Measurements from ENCODE around the gene TICRR. TPM values are rescaled to one million over a fixed set of nuclear protein-coding genes. Genes with fewer than 3 reads are reported as not detected.

Gene TICRR
- total and polyA plus RNA-seq, 2 of the 13 experiments (the other 11 are each of a cell fraction or from before 2014, with no cell fraction given): 4.1 to 14.3 TPM

GRCh38 chr15:89654847-89655805 is 79.9 kb downstream of the TICRR start, which contains the start of gene KIF7 (continued):
- 0 out of 2 replicates have a peak, but pooled peaks have one; percentile 25 for TF ChIP-seq SAFB2 (CRISPR knock-in tag; IDR thresholded peaks at IDR 0.05; ENCODE audit: borderline replicate concordance, low read depth)
- TF ChIP-seq KDM5A (IDR thresholded peaks at IDR 0.05; ENCODE audit: borderline replicate concordance, low read length): peak; percentile 20; the same call in 1 of the 2 replicates
- no peak for TF ChIP-seq ZBTB1 (CRISPR knock-in tag; IDR thresholded peaks at IDR 0.05; ENCODE audit: borderline replicate concordance)
- TF ChIP-seq ZNF326 (CRISPR knock-in tag; IDR thresholded peaks at IDR 0.05; ENCODE audit: borderline replicate concordance): no peak
- 0 out of 2 replicates have a peak, but pooled peaks have one; percentile 76 for TF ChIP-seq ZNF740 (CRISPR knock-in tag; IDR thresholded peaks at IDR 0.05)
- no peak for TF ChIP-seq ATF7 (IDR thresholded peaks at IDR 0.05)
- no peak for TF ChIP-seq ATF7 (CRISPR knock-in tag; IDR thresholded peaks at IDR 0.05)
- TF ChIP-seq MAFG (CRISPR knock-in tag; IDR thresholded peaks at IDR 0.05): no peak
- TF ChIP-seq HNF1A (IDR thresholded peaks at IDR 0.05; ENCODE audit: low read depth): no peak
- no peak for TF ChIP-seq HNF1A (CRISPR knock-in tag; IDR thresholded peaks at IDR 0.05; ENCODE audit: borderline replicate concordance)
- no peak for TF ChIP-seq ZBTB4 (CRISPR knock-in tag; IDR thresholded peaks at IDR 0.05; ENCODE audit: borderline replicate concordance)
- 0 out of 2 replicates have a peak, but pooled peaks have one; percentile 30 for TF ChIP-seq SPEN (CRISPR knock-in tag; IDR thresholded peaks at IDR 0.05; ENCODE audit: low read depth)
- no peak for TF ChIP-seq ZNF782 (CRISPR knock-in tag; IDR thresholded peaks at IDR 0.05; ENCODE audit: borderline replicate concordance)
- TF ChIP-seq RBAK (CRISPR knock-in tag; IDR thresholded peaks at IDR 0.05): no peak
- TF ChIP-seq RFXANK (CRISPR knock-in tag; IDR thresholded peaks at IDR 0.05): no peak
- TF ChIP-seq RAD21 (CRISPR knock-in tag; IDR thresholded peaks at IDR 0.05): no peak; the same call in 1 of the 2 replicates
- no peak for TF ChIP-seq ZNF264 (CRISPR knock-in tag; IDR thresholded peaks at IDR 0.05)
- TF ChIP-seq ZNF780A (CRISPR knock-in tag; IDR thresholded peaks at IDR 0.05): no peak
- TF ChIP-seq ZNF256 (CRISPR knock-in tag; conservative IDR thresholded peaks at IDR 0.05): no peak
- TF ChIP-seq PPARG (CRISPR knock-in tag; conservative IDR thresholded peaks at IDR 0.05): no peak
- TF ChIP-seq CHCHD3 (CRISPR knock-in tag; IDR thresholded peaks at IDR 0.05): 0 out of 2 replicates have a peak, but pooled peaks have one; percentile 48
- TF ChIP-seq ZNF44 (CRISPR knock-in tag; IDR thresholded peaks at IDR 0.05): no peak
- TF ChIP-seq ATM (IDR thresholded peaks at IDR 0.05; ENCODE audit: borderline replicate concordance): no peak
